ENCODE results near the gene KIF26B. TPM values are rescaled to one million over a fixed set of nuclear protein-coding genes. Genes with fewer than 3 reads are reported as not detected.

KIF26B gene
- polyA plus RNA-seq, 1 donor (not counting 4 experiments of a cell fraction or from before 2014, with no cell fraction given): 0.58 TPM

DNA sequence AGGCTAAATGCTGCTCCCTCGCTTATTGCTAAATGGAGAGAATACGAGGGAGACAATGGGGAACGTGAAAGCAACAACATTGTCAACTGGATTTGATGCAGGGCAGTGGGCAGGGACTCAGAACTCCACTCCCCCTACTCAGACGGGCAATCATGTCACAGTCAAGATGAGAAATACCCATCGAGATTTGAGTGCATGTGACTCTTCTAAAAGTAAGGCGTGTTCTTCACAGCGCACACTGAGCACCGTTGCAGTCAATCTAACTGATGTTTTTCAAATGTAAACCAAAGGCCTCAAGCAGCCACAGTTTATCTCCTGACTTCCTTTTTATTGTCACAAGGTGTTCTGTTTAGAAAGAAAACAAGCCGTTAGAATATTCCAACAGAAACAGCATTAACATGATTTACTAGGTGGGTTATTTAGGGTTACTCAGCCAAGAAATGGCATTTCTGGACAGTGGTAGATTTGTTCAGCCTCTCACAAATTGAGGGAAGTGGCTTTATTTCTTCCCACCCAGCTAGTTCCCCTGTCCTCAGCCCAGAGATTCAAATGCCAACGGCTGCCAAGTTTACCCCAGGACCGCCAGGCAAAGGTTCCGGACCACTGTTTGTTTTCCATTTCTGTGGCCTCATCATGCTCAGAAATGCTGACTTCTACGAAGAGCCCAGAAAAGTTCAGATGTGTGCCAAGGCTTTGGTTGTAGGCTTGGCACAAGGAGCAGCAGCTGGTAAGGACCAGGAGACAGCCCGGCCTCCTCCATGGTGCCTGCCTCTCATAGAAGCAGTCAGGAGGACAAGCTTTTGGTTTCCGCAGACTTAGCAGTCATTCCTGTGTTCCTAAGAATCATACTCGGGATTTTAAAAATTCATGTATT lies 171.4 kb downstream of the KIF26B start:
- H3K4me1 ChIP-seq (ENCODE audit: control insufficient read depth, extremely low read depth, insufficient read depth, low read length): no peaks in the 10 kb centered on the region
- dilution Hi-C loops (cut with MboI; ENCODE audit: extremely low pct_ligation_motif_present, low sequenced_read_pairs): no loop called here
- no peaks in the 10 kb centered on the region for H3K36me3 ChIP-seq (ENCODE audit: control insufficient read depth in 2 of 2, extremely low read depth in 1 of 2, insufficient read depth in 2 of 2, low read length in 2 of 2)
- no peak overlapping the region for H3K9ac ChIP-seq (ENCODE audit: control insufficient read depth, extremely low read depth, insufficient read depth, low read length)
- H4K20me1 ChIP-seq (ENCODE audit: control insufficient read depth, extremely low read depth, insufficient read depth, low read length): no peaks in the 10 kb centered on the region
- H3K9me3 ChIP-seq (ENCODE audit: control insufficient read depth, low read depth, low read length): no peaks in the 10 kb centered on the region
- no peak overlapping the region for H3K4me3 ChIP-seq (ENCODE audit: control insufficient read depth in 2 of 3, extremely low read depth in 1 of 3, insufficient read depth in 2 of 3, low read depth in 1 of 3, low read length in 3 of 3)
- H3K27ac ChIP-seq (ENCODE audit: control insufficient read depth, insufficient read depth, low read length): no peak overlapping the region
- H3K79me2 ChIP-seq (ENCODE audit: control insufficient read depth, insufficient read depth, low read length): no peaks in the 10 kb centered on the region
- no peaks in the 10 kb centered on the region for H3K27me3 ChIP-seq (ENCODE audit: control insufficient read depth, extremely low read depth, insufficient read depth, low read length)
- FAIRE-seq (no peak), DNase-seq (ENCODE audit: low read depth, low spot score) (no peak)
- TF ChIP-seq CTCF (optimal IDR thresholded peaks at IDR 0.05 in 1 of 3, IDR thresholded peaks at IDR 0.05 in 1 of 3, conservative IDR thresholded peaks at IDR 0.05 in 1 of 3; ENCODE audit: extremely low read depth in 1 of 3, insufficient read depth in 2 of 3, low read length in 3 of 3): no peak
- TF ChIP-seq EZH2 (IDR thresholded peaks at IDR 0.05; ENCODE audit: low read length): no peak
- no peak overlapping the region for H3K4me2 ChIP-seq (ENCODE audit: control insufficient read depth, extremely low read depth, insufficient read depth, low read depth, low read length)
- no peak overlapping the region for H2AFZ ChIP-seq (ENCODE audit: control insufficient read depth, low read length)
- H3K9me1 ChIP-seq (ENCODE audit: control insufficient read depth, extremely low read depth, insufficient read depth, low read length): no peaks in the 10 kb centered on the region

- H2AFZ ChIP-seq (ENCODE audit: control insufficient read depth, low read length): no peak overlapping the region
- dilution Hi-C loops (cut with MboI; ENCODE audit: extremely low pct_ligation_motif_present, low sequenced_read_pairs): no loop called here
- no peaks in the 10 kb centered on the region for H4K20me1 ChIP-seq (ENCODE audit: control insufficient read depth, extremely low read depth, insufficient read depth, low read length)
- no peaks in the 10 kb centered on the region for H3K27me3 ChIP-seq (ENCODE audit: control insufficient read depth, extremely low read depth, insufficient read depth, low read length)
- H3K36me3 ChIP-seq (ENCODE audit: control insufficient read depth in 2 of 2, extremely low read depth in 1 of 2, insufficient read depth in 2 of 2, low read length in 2 of 2): no peaks in the 10 kb centered on the region
- no peak for DNase-seq (ENCODE audit: low read depth, low spot score)
- H3K27ac ChIP-seq (ENCODE audit: control insufficient read depth, insufficient read depth, low read length): no peak overlapping the region
- no peak overlapping the region for H3K4me2 ChIP-seq (ENCODE audit: control insufficient read depth, extremely low read depth, insufficient read depth, low read depth, low read length)
- no peaks in the 10 kb centered on the region for H3K79me2 ChIP-seq (ENCODE audit: control insufficient read depth, insufficient read depth, low read length)
- no peak for FAIRE-seq
- no peak overlapping the region for H3K4me3 ChIP-seq (ENCODE audit: control insufficient read depth in 2 of 3, extremely low read depth in 1 of 3, insufficient read depth in 2 of 3, low read depth in 1 of 3, low read length in 3 of 3)
- no peaks in the 10 kb centered on the region for H3K9me3 ChIP-seq (ENCODE audit: control insufficient read depth, low read depth, low read length)
- no peaks in the 10 kb centered on the region for H3K4me1 ChIP-seq (ENCODE audit: control insufficient read depth, extremely low read depth, insufficient read depth, low read length)
- H3K9ac ChIP-seq (ENCODE audit: control insufficient read depth, extremely low read depth, insufficient read depth, low read length): no peak overlapping the region
- no peak for TF ChIP-seq CTCF (optimal IDR thresholded peaks at IDR 0.05 in 1 of 3, IDR thresholded peaks at IDR 0.05 in 1 of 3, conservative IDR thresholded peaks at IDR 0.05 in 1 of 3; ENCODE audit: extremely low read depth in 1 of 3, insufficient read depth in 2 of 3, low read length in 3 of 3)
- no peak for TF ChIP-seq EZH2 (IDR thresholded peaks at IDR 0.05; ENCODE audit: low read length)
- H3K9me1 ChIP-seq (ENCODE audit: control insufficient read depth, extremely low read depth, insufficient read depth, low read length): no peaks in the 10 kb centered on the region
Observed at GRCh38 chr1:245327360-245327759, 172.6 kb downstream of the KIF26B start.
